Omental fat pad (tissue), 4 donors: Measurements from ENCODE around the gene HSD11B1L. TPM values are rescaled to one million over a fixed set of nuclear protein-coding genes. Genes with fewer than 3 reads are reported as not detected.

Source experiments
- ATAC-seq: fragments of 150-250 bp; one replicate; pipeline ENCODE4 v1.9.1; 2016; ENCODE audit warnings: mild to moderate bottlenecking, moderate library complexity; ENCODE audit not compliant: low FRiP score
- DNase-seq: peaks from one replicate; pipeline ENCODE4 v3.0.0-alpha.2; 2019; ENCODE audit warnings: low spot score
- total RNA-seq, 4 donors: library from RNA; depleted of rRNA; stranded (reverse); fragments of >200 nt; gene quantifications; one replicate each; pipeline ENCODE4 v1.1.0, GENCODE V29; 2016
- TF ChIP-seq, protein P1 (sequence below), 3 donors: fragments of 450-650 bp; IDR thresholded peaks; one replicate each; pipeline ENCODE4 v1.5.1; 2016 to 2017; ENCODE audit warnings: antibody characterized with exemption in 3 of 3, mild to moderate bottlenecking in 3 of 3, moderate library complexity in 2 of 3

The HSD11B1L gene
- total RNA-seq, 4 donors from 2014 or later = 4.3 to 9.5 (median 7.8) TPM

DNA sequence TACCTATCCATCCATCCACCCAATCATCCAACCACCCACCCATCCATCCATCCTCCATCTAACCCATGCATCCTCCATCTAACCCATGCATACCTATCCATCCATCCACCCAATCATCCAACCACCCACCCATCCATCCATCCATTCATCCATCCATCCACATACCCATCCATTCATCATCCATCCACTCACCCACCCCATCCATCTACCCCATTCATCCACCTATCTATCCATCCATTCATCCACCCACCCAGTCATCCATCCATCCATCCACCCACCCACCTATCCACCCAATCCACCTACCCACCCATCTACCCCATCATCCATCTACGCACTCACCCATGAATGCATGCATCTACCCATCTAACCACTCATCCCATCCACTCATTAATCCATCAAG lies 7.1 kb upstream of the HSD11B1L start:
- ATAC-seq = no peak
- TF ChIP-seq, protein P1, sequence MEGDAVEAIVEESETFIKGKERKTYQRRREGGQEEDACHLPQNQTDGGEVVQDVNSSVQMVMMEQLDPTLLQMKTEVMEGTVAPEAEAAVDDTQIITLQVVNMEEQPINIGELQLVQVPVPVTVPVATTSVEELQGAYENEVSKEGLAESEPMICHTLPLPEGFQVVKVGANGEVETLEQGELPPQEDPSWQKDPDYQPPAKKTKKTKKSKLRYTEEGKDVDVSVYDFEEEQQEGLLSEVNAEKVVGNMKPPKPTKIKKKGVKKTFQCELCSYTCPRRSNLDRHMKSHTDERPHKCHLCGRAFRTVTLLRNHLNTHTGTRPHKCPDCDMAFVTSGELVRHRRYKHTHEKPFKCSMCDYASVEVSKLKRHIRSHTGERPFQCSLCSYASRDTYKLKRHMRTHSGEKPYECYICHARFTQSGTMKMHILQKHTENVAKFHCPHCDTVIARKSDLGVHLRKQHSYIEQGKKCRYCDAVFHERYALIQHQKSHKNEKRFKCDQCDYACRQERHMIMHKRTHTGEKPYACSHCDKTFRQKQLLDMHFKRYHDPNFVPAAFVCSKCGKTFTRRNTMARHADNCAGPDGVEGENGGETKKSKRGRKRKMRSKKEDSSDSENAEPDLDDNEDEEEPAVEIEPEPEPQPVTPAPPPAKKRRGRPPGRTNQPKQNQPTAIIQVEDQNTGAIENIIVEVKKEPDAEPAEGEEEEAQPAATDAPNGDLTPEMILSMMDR (IDR thresholded peaks at IDR 0.05) = no peak
- no peak for DNase-seq

DNA sequence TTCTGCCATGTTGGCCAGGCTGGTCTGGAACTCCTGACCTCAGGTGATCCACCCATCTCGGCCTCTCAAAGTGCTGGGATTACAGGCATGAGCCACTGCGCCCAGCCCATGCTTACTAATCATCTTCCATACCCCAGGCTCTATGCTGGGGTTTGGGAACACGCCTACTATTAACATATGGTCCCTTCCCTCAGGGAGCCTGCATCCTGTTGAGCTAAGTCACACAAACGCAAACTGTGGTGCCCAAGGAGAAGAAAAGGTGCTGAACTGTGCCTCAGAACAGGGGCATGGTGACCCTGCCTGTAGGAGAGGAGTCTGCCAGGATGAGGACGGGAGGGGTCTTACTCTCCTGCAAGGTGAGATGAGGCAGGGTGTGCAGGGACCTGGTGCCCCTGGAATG lies 6.1 kb upstream of the HSD11B1L start:
- DNase-seq (no peak), ATAC-seq (no peak)
- TF ChIP-seq, protein P1 (IDR thresholded peaks at IDR 0.05) = no peak

DNA sequence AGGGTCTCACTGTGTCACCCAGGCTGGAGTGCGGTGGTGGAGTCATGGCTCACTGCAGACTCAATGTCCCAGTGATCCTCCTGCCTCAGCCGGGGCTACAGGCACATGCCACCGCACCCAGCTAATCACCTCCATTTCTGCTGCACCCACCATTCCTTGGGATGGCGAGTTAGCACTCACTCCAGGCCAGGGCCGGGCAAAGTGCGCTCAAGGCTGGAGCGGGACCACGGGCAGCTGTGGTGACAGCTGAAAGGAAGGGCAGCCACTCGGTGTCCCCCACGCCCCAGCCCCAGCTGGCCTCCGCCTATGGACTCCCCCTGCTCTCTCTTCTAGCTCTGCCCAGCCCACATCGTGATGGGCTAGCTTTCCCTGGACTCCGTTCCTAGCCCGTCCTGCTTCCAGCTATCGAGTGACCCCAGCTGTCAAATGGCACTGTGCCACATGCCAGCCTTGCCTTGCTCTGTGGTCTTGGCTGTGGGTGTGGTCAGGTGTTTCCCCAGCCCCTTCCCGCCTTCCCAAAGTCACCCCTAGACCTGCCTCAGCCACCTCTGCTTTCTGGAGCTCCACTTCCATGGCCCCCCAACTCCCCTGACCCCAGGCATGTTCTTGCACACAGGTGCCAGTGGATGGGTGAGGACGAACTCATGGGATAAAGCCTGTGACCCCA lies 4.6 kb upstream of the HSD11B1L start:
- no peak for DNase-seq
- ATAC-seq = no peak
- TF ChIP-seq, protein P1 (IDR thresholded peaks at IDR 0.05) = no peak

DNA sequence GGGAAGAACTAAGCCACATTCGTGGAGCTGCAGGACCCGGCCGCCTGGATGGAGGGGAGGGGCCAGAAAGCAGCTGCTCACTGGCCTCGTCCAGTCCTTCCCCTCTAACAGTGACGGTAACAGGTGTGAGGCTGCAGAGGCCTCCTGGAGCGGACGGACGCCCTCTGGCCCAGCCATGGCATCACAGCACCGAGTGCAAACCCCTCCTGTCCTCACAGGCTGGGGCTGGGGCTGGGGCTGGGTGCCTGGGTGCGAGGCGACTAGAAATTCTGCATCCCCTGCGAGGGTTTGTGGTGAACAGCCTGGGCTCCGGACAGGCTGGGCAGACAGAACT lies 4.1 kb upstream of the HSD11B1L start:
- ATAC-seq = no peak
- TF ChIP-seq, protein P1 (IDR thresholded peaks at IDR 0.05) = no peak
- no peak for DNase-seq

DNA sequence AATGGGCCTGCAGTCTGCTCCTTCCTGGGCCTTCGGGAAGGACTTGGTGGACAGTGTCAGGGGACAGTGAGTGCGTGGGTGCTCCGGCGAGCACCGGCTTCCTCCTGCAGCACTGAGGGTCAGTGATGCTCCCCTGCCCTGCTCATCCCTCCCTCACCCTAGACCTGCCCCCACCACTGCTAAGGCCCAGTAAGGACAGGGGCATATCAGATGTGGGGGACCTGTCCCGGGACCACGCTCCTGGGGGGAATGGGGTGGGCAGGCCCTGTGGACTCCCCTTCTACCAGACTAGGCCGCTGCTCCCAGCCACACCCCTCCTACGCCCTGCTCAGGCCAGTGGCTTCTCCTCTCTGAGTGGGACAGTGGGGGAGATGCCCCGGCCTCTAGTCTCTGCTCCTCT lies 3.7 kb upstream of the HSD11B1L start:
- ATAC-seq = no peak
- TF ChIP-seq, protein P1 (IDR thresholded peaks at IDR 0.05) = no peak

DNA sequence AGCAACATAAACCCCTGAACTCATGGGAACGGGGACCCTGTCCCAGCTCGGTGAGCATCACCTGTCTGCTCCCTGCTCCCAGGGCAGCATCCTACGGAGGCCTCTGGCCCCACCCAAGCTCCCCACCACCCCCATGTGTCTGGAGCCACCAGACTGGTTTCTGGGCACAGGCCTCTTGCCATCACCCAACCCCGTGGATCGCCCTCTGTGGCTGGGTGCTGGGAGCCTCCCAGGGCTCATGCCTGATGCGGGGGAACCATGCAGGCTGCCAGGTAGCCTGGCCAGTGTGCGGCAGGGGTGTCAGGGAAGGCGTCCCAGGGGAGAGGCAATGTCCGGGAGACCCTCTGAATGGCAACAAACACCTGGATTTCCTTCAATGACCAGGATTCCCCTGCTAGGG lies 3.2 kb upstream of the HSD11B1L start:
- ATAC-seq = no peak
- TF ChIP-seq, protein P1 (IDR thresholded peaks at IDR 0.05) = no peak
- DNase-seq = no peak

More for the DNA sequence above, 3.7 kb upstream of the HSD11B1L start:
- no peak for DNase-seq

DNA sequence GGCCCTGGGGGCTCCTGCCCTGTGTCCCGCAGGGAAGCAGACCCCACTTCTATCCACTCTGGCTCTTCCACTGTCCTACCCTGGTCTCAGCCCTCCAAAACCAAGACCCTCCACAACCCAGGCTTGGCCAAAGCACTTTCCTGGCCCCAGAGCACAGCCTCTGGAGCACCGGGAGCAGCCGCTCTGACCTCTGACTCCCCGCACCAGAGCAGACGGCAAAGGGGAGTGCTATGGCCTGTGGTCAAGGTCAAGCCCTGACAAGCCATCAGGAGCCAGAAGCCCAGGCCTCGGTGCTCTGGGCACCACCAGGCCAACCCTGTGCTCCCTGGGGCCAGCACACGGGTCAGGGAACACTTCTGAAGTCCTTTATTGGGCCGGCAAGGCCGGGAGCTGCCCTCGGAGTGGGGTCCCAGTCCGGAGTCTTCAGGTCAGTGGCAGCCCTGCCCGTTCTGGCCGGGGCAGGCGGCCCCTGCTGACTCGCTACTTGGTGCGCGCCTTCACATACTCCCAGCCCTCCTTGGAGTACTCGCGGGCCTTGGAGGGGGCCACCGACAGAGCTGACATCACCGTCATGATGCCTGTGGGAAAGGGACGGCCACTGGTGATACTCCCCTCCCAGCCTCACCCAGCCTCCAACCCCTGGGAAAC lies 2.6 kb upstream of the HSD11B1L start:
- DNase-seq = no peak
- TF ChIP-seq, protein P1 (IDR thresholded peaks at IDR 0.05) = no peak
- no peak for ATAC-seq
